ENCODE measurements around the gene GALNT18.
"Not testable (repeated sequence)": the region's sequence is repeated elsewhere in the genome, so short reads cannot be mapped to it uniquely, and the experiment has no call there.

Gene GALNT18

GRCh38 chr11:11380340-11380739, 241.5 kb downstream of the GALNT18 start:
- FAIRE-seq (no peak), DNase-seq (ENCODE audit: extremely low spot score, insufficient read length, low read depth) (no peak)

GRCh38 chr11:11379661-11380060, 242.1 kb downstream of the GALNT18 start:
- no peak for FAIRE-seq
- no peak for DNase-seq (ENCODE audit: extremely low spot score, insufficient read length, low read depth)

DNA sequence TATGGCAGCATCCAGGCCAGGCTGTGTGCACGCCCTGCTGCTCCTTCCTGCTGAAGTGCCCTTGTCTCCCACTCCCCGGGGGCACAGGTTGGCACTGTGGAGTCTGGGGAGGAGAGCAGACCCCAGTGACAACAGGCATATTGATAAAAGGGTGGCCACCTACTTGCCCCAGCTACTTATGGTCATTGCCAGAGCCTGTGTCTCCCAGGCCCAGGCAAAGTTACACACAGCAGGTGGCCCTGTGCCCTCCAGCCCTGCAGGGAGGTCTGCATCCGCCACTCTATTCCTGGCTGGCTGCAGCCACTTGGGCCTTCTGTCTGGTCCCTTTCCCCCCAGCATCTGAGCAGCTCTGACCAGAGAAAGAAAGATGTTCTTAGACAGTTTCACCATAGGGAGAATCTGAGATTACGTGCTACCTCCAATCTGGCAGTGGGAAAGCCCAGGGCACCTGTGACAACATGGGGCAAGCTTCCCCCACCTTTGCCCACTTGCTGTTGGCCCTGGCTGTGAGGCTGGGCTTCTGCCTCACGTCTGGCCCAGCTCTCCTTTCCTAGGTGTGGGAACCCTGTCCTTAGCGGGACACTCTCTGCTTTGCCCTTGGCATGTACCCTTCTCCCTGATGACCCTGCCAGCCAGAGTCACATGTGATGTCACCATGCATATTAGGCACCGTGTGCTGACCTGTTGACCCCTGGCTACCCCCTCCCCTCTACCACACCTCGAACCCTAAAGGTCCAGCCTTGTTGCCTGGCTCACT, 243.4 kb downstream of the GALNT18 start:
- FAIRE-seq (no peak), DNase-seq (ENCODE audit: extremely low spot score, insufficient read length, low read depth) (no peak)

- DNase-seq (ENCODE audit: extremely low spot score, insufficient read length, low read depth) (no peak), FAIRE-seq (peak; percentile 87)
These were observed 247.3 kb downstream of the GALNT18 start for GRCh38 chr11:11374358-11375148.

DNA sequence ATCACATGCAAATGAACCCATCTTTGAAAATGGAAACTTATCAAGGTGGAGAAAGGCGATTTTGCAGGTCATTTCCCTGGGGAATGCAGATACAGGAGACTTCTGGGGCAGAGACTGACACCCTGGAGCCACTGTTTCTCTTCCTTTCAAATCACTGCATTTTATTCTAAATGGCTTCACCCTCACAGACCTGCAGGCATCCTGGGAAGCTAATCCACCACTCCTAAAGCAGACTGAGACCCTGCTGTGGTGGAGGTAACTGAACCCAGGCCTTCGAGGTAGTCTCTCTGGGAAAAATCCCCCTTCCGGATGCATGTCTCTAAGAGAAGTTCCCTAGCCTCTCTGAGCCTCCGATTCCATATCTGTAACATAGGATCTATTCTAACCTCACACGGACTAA, 247.9 kb downstream of the GALNT18 start:
- no peak for FAIRE-seq
- no peak for DNase-seq (ENCODE audit: extremely low spot score, insufficient read length, low read depth)

DNA sequence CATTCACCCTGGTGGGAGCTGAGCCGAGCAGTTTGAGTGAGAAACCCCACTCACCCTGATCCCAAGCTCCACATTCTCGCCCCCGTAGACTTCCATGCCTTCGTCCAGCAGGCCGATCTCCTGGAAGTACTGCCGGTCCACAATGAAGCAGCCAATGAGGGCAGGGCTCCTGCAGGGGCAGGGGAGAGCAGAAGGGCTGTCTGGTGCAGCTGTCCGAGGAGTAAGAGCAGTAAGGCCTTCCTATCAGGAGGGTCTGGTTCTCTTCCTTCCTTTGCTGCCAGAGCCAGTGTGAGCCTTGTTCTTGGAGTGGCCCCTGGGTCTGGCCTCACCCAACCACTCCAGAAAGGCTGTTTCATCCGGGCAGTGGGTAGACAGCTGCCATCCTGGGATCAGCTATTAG, 249.3 kb downstream of the GALNT18 start:
- FAIRE-seq: no peak
- no peak for DNase-seq (ENCODE audit: extremely low spot score, insufficient read length, low read depth)

- no peak for FAIRE-seq
- no peak for DNase-seq (ENCODE audit: extremely low spot score, insufficient read length, low read depth)
These were observed 250.9 kb downstream of the GALNT18 start for GRCh38 chr11:11370962-11371303.

DNA sequence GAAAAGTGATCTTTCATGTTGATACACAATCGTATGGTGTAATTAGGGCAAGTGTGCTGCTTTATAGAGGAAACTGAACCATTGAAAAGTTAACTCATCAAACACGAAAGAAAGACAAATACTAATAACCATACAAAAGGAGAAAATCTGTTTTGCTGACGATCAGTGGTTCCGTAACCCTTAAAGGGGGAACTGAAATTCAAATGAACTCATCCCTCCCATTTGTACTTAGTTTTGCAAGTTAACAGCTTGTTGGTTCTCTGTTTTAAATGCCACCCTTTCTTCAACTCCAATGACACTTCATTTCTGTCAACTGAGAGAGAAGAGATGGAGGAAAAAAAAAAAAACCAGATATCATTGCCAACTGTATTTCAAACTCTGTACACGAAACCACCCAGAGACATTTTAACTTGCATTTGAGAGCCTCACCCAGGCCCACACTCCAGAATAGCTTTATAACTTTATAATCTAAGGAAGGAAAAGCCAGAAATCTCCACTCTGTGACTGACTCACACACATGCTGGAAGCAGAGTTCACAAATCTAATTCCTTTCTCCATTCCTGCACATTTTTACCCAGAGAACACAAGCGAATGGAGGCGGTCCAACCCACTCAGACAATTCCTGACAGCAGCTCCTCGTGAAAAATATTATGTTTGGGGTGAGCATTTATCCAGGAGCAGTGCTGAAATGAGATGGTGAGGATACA, 251.4 kb downstream of the GALNT18 start:
- no peak for FAIRE-seq
- DNase-seq (ENCODE audit: extremely low spot score, insufficient read length, low read depth): no peak

DNA sequence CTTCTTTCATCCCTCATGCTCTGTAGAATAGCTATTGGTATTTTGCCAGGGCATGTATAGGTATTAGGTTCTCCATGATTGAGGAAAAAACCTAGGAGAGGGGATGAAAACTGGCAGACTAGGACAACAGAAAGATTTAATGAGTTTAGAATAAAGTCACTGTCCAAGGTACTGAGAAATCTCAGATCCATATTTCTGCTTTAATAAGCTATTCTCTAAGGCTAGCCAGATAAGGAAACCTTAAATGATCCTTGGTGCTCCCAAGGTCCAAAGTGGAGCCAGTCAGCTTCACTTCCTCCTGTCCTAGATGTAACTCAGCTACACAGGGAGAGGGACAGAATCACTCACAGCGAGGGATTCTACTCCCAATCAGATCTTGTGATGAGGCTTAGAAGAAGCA, 255.0 kb downstream of the GALNT18 start:
- DNase-seq (ENCODE audit: extremely low spot score, insufficient read length, low read depth) (no peak), FAIRE-seq (no peak)

- FAIRE-seq: no peak
- DNase-seq (ENCODE audit: extremely low spot score, insufficient read length, low read depth): no peak
These were observed 258.1 kb downstream of the GALNT18 start for GRCh38 chr11:11363674-11364073.

GRCh38 chr11:11359611-11360010, 262.2 kb downstream of the GALNT18 start:
- DNase-seq (ENCODE audit: extremely low spot score, insufficient read length, low read depth) (no peak), FAIRE-seq (no peak)

DNA sequence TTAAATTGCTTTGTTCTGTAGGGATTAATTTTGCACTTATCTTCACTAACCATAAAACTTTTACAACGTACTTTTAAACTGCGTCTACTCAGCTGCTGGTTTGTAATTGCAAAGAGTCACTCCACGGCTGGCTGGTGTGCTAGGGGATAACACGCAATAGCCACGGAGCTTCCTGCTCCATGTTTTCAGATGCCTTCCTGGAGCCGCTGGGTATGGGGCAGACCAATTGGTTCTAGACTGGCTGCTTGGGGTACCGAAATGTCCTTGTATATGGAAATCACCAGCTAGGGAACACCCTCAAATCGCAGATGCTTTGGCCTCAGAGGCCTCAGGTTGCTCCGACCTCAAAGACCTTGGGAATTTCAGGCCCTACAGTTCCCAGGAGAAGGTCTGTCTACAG, 265.0 kb downstream of the GALNT18 start:
- FAIRE-seq (no peak), DNase-seq (ENCODE audit: extremely low spot score, insufficient read length, low read depth) (no peak)

GRCh38 chr11:11352878-11353277, 268.9 kb downstream of the GALNT18 start, which contains the start of gene CSNK2A3:
Gene CSNK2A3, minus strand, starts transcription at chr11:11353250. Its CDS starts 131 bp downstream, at chr11:11353119.
- peak; percentile 49 for FAIRE-seq

DNA sequence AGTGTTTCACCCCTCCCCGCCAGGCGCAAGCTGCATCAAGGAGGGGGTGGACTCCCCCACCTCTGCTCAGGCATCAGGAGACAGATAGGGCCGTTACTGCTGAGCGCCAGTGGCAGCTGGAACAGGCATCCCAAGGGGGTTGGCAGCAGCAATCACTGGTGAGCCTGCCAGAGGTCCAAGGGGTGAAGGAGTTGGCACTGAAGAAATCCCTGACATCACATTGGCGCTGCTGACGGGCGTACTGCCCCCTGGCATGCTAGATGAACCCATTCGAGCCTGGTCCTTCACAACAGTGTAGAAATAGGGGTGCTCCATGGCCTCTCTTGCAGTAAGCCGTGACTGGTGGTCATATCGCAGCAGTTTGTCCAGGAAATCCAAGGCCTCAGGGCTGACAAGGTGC, 270.0 kb downstream of the GALNT18 start:
- FAIRE-seq; DNase-seq (ENCODE audit: extremely low spot score, insufficient read length, low read depth): not testable (repeated sequence)

More at GRCh38 chr11:11352878-11353277, 268.9 kb downstream of the GALNT18 start, which contains the start of gene CSNK2A3:
- DNase-seq (ENCODE audit: extremely low spot score, insufficient read length, low read depth): not testable (repeated sequence)

GRCh38 chr11:11351042-11351586, 270.7 kb downstream of the GALNT18 start:
- DNase-seq (ENCODE audit: extremely low spot score, insufficient read length, low read depth) (no peak), FAIRE-seq (no peak)

- FAIRE-seq: no peak
- DNase-seq (ENCODE audit: extremely low spot score, insufficient read length, low read depth): no peak
These were observed 271.9 kb downstream of the GALNT18 start for GRCh38 chr11:11349870-11350337.

- FAIRE-seq (no peak), DNase-seq (ENCODE audit: extremely low spot score, insufficient read length, low read depth) (no peak)
These were observed 272.5 kb downstream of the GALNT18 start for GRCh38 chr11:11349106-11349825.

- no peak for FAIRE-seq
- no peak for DNase-seq (ENCODE audit: extremely low spot score, insufficient read length, low read depth)
These were observed 273.5 kb downstream of the GALNT18 start for GRCh38 chr11:11348303-11348702.

DNA sequence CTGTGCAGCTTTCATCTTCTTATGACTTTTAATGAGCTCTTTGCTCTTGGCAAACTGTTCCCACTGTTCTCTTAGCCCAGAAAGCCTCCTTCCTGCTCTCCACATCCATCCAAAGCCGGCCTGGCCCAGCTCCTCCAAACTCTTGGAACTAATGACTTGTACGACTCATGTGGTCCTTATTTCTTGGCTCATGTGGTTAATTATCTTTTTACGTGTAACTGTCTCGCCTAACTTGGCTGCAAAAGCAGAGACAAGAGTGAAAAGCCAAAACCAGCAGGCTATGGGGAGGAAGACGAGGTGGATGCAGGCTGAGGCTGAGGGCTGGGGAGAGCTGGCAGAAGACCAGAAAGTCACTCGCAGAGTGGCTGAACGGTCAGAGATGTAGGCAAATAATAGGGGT, 274.2 kb downstream of the GALNT18 start:
- no peak for DNase-seq (ENCODE audit: extremely low spot score, insufficient read length, low read depth)
- no peak for FAIRE-seq

DNA sequence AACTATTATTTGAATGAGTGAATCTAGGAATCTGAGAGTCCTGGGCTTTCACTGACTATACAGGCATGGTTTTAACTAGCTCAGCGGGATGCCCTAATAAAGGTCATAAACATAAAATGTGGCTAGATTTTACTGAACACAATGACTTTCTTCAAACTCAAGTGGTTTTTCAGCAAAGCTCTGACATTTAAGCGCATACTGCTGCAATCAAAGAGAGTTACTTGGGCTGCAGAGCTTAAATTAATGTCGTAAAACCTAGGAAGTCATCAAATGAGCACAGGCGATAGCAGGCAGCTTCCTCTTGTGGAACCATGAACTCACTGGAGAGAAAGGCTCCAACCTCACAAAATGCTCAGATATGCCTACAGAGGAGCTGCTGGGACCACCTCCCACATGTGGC, 275.5 kb downstream of the GALNT18 start:
- no peak for FAIRE-seq
- no peak for DNase-seq (ENCODE audit: extremely low spot score, insufficient read length, low read depth)

All from GM18507 (cell line).